GM18498 (cell line): ENCODE data around the gene TRMO.

Experiments
- ATAC-seq: cut with Tn5 transposase; IDR thresholded peaks from one replicate; pipeline ENCODE4 v1.9.1; 2021; ENCODE audit warnings: mild to moderate bottlenecking, moderate library complexity; ENCODE audit not compliant: unreplicated experiment

Gene TRMO

DNA sequence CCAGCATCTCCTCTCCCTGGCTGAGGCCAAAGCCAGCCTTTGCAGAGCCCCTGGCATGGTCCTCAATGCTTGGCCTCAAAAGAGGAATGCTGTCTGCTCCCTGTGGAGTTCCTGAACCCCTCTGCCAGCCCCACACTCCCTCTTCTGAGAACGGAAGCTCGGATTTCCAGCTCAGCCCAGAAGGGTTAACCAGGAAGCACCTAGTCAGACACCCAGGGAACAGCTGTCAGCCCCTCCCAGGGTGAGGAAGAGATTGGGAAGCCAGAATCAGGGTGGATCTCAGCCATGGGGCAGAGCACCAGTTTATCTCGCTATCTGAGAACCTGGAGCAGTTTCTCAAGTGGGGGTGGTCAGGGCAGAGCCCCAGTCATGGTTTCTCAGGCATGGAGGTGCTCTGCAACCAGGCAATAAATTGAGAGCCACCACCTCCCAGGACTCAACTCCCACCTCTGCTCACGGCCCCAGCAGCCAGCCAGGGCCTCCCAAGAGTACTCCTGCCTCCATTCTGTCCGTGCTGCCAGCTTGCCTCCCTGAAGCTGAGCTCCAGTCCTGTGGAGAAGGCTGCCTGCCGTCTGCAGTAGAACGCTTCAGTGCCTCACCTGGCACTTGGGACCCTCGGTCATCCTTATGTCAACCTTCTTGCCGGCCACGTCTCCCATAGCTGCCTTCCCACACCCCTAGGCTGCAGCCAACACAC, 61.7 kb downstream of the TRMO start:
- ATAC-seq, result no peak

DNA sequence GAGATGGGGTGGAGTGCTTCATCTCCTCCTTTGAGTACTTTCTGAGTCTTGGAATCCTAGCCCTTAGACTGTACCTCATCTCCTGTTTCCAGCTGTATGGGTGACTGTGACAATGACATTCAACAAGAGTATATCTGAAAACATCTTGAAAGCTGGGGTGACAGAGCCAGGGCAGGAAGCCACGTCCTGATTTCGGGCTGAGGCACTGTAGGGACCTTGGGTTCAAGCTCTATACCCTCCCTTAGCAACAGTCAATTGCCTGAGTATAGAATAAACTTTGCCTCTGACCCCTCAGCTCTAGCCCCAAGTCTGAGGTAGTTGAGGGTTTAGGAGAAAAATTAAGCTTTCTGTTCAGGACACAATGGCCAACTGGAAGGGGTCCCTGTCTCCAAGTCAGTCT, 63.0 kb downstream of the TRMO start:
- ATAC-seq, result no peak

DNA sequence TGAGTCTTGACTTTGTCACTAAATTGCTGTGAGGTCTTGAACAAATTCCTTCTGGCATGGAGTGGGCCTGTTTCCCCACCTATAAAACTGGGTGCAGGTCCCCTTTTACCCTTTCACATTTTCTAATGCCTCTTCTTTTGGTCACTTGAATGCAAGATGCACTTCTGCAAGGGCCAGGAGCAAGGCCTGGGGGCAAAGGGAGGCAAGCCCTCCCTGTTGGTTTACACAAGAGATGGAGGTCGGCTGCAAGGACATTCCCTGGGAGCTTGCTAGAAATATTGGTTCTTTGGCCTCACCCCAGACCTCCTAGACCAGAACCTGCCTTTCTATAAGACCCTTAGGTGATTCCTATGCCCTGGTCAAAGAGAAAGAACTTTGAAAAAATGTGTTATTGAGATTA, 63.5 kb downstream of the TRMO start:
- no peak for ATAC-seq

DNA sequence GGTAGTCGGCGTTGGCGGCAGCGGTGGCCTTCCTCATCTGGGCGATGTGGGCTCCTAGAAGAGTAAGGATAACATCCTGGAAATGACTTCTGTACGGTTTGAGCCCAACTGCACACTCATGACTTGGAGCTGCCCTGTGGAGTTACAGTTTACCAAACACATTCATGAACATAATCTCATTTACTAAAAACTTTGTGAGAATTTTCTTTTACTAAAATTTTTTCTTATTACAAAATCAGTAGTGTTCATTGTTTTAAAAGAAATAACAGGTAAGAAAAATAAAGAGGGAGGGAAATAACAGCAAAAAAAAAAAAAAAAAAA, 63.9 kb downstream of the TRMO start:
- no peak for ATAC-seq

DNA sequence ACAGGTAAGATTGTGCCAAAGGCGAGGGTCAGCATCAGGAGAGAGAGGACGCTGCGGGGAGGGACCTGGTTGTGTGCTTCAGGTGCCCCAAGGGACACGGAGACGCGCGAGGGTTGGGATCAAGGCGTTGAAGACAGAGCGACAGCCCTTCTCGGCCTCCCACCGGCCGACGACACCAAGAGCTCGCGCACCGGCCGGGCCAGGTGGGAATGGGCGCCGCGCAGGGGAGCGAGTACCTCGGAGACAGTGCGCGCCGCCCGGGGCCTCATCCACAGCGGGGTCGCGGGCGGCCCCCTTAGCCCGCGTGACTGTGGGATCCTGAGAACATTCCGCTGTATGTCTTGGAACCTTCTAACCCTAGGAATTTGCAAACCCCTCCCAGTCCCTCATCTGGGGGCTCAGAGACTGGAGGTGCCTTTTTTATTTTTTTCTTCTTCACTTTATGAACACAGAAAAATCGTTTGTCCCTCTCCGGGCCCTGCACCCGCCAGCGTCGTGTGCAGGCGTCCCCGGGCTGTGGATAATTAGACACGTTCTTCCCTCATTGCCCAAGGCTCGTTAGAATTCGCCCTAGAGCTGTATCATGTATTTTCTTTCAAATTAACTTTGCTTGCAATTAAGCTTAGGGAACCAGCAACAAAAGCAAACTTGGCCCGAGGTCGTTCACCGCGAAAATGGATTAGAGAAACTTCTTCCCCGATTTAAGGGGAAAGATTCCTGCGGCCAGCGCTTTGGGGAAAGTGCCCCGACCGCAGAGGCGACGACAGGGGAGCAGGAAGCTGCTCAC, 64.5 kb downstream of the TRMO start:
- ATAC-seq, result no peak

DNA sequence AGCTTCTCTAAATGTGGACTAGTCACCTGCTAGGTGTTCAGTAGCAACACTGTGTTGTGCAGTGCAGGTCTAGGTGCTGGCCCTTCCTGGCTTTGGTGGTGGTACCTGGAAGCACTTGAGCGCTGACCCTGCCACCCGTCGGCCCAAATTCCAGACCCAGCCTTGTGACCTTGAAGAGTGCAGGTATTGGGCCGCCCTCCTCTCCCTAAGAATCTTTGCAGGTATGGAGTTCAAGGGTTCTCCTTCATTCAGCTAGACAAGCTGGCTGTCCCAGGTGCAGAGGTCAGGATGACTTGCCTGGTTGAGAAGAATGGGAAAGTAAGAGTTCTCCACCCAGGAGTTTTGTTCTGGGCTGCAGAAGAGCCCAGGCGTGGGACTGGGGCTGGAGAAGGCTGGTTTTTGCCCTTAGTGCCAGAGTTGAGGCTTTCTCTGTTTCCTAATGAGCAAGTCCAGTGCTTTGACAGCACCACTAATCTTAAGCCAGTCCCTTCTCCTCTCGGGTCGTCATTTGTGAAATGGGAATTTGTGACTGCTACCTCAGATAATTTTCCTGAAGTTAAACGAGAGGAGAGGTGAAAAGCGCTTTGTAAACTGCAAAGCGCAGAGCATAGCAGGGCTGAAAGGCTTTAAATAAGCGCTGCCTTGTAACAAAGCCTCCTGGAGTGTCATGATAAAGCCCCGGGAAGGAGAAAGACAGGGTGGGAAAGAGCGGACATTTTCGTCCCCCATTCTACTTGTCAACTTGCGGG, 65.3 kb downstream of the TRMO start:
- no peak for ATAC-seq

DNA sequence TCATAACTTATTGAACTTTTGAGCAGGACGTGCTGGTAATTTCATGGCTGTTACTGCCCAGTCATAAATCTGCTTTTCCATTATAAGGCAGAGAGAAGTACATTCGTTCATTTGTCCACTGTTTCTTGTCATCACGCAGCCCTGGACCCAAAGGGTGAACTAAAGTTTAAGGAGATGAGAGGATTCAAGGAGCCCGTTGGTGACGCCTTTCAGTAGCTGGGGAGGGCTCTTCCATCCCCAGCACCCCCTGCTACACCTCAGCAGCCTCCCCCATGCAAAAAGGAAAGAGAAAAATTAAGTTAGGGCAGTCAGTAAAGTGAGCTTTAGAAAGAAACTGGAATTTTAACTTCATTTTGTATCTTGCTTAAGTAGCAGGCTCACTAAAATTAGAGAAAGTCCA, 66.4 kb downstream of the TRMO start:
- ATAC-seq, result no peak

DNA sequence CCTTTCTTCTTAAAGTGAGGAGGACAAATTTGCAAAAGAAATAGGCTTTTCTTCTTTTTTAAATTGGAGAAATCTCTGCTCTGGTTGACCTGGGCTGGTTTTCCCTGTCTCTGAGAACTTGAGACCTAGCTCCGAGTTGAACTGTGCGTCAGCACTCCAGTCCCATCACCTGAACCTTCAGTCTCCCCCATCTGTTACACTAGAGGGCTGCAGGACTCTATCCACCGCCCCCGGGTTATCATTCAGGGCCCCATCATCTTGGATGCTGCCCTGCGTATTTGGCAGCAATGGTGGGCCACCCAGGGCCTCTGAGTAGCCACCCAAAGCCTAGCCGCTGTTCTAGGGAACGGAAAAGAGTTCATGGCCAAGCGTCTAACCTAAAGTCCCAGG, 66.8 kb downstream of the TRMO start:
- ATAC-seq, result no peak

DNA sequence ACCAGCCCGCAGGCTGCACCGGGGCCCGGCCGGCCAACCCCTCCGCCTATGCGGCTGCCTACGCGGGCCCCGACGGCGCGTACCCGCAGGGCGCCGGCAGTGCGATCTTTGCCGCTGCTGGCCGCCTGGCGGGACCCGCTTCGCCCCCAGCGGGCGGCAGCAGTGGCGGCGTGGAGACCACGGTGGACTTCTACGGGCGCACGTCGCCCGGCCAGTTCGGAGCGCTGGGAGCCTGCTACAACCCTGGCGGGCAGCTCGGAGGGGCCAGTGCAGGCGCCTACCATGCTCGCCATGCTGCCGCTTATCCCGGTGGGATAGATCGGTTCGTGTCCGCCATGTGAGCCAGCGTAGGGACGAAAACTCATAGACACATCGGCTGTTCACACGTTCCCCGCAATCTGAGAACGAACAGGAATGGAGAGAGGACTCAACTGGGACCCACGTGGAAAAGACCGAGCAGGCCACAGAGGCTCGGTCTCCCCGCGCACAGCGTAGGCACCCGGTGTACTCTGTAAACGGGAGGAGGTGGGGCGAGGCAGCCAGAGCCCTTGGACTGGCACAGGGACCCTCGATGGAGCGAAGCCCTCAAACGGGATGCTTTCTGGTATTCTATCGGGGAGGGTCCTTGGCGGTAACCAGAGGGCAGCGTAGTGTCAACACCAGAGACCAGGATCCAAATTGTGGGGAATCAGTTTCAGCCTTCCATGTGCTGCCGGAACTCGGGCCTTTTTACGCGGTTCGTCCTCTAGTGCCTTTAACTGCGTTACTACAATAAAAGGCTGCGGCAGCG, 67.4 kb downstream of the TRMO start:
- no peak for ATAC-seq
